Upper lobe of left lung (tissue), 6 donors: ENCODE results near the gene CANT1. TPM values are rescaled to one million over a fixed set of nuclear protein-coding genes. Genes with fewer than 3 reads are reported as not detected.
"Not testable (repeated sequence)": the region's sequence is repeated elsewhere in the genome, so short reads cannot be mapped to it uniquely, and the experiment has no call there.

Experiments
- ATAC-seq, 2 donors: fragments of 200-7000 bp; cut with Tn5 transposase; one replicate each; pipeline ENCODE4 v1.9.1; 2022; ENCODE audit warnings: mild to moderate bottlenecking in 2 of 2, moderate library complexity in 2 of 2; ENCODE audit not compliant: low FRiP score in 2 of 2
- DNase-seq, 2 donors: peaks; one replicate each; pipeline ENCODE4 v3.0.0-alpha.2; 2019 to 2020
- H3K27ac ChIP-seq, 4 donors: fragments of 200-600 bp; sonication (generic); one replicate each; pipeline ENCODE4 v1.5.1; 2016 to 2019
- H3K27me3 ChIP-seq, 4 donors: fragments of 200-600 bp; sonication (generic); one replicate each; pipeline ENCODE4 v1.5.1; 2017 to 2019
- H3K36me3 ChIP-seq, 4 donors: fragments of 200-600 bp; sonication (generic); one replicate each; pipeline ENCODE4 v1.5.1; 2016 to 2019
- H3K4me1 ChIP-seq, 4 donors: fragments of 200-600 bp; sonication (generic); one replicate each; pipeline ENCODE4 v1.5.1; 2018 to 2019
- H3K4me3 ChIP-seq, 4 donors: fragments of 200-600 bp; sonication (generic); one replicate each; pipeline ENCODE4 v1.5.1; 2017 to 2019; ENCODE audit warnings: mild to moderate bottlenecking in 2 of 4, moderate library complexity in 1 of 4
- H3K9me3 ChIP-seq, 4 donors: fragments of 200-600 bp; sonication (generic); one replicate each; pipeline ENCODE4 v1.5.1; 2018 to 2019
- EP300 ChIP-seq, 4 donors: sonication (generic); formaldehyde crosslinking; IDR thresholded peaks; one replicate each; pipeline ENCODE4 v1.5.1; 2017; ENCODE audit warnings: antibody characterized with exemption in 4 of 4, control low read depth in 2 of 4
- POLR2A ChIP-seq, 4 donors: fragments of 450-650 bp; IDR thresholded peaks; one replicate each; pipeline ENCODE4 v1.5.1; 2016 to 2017; ENCODE audit warnings: antibody characterized with exemption in 4 of 4, mild to moderate bottlenecking in 2 of 4
- POLR2AphosphoS5 ChIP-seq, 2 donors: sonication (generic); formaldehyde crosslinking; IDR thresholded peaks; one replicate each; pipeline ENCODE4 v1.5.1; 2017; ENCODE audit warnings: antibody characterized with exemption in 2 of 2
- WGBS, 2 donors: methylation state at CpG; one replicate each; pipeline ENCODE4 v1.1.5; 2017 to 2018; 5-methylcytosine and 5-hydroxymethylcytosine counted together
- total RNA-seq, 6 donors: library from RNA; depleted of rRNA in 4 of 6; stranded (reverse); fragments of >200 nt in 4 of 6; gene quantifications; one replicate each; pipeline versions ENCODE4 v1.1.0 to v1.2.1, GENCODE V29; 2016 to 2021
- TF ChIP-seq, protein P1 (sequence below), 6 experiments: fragments of 450-650 bp in 4 of 6; fragments of 200-600 bp in 2 of 6; sonication (generic) in 2 of 6; IDR thresholded peaks; one replicate each; pipeline ENCODE4 v1.5.1; 2016 to 2019; ENCODE audit warnings: antibody characterized with exemption in 6 of 6
- donor health status: DM: no; HTN: no; CAD: no; lungs with moderate emphysema.
- donor health status: DM: no; HTN: yes; CAD: no; lungs with severe emphysema.

Gene CANT1
- total RNA-seq, 6 donors from 2014 or later = 19.5 to 77.8 (median 38.6) TPM

GRCh38 chr17:79033741-79034501 is 24.4 kb upstream of the CANT1 start:
- WGBS, 2 donors = 60 to 76% methylated on average over 18 to 25 of the region's 28 CpGs
- Histone ChIP-seq H3K27ac (peak overlapping the region in 1 of 4 donors; percentile 9), H3K4me3 (no peak overlapping the region), H3K4me1 (peaks cover 11 to 25% (median 20%) of the 10 kb centered on the region in 4 donors), H3K36me3 (no peaks in the 10 kb centered on the region), H3K27me3 (no peaks in the 10 kb centered on the region), H3K9me3 (no peaks in the 10 kb centered on the region)
- peak in 1 of 2 donors; percentile 17 for TF ChIP-seq POLR2AphosphoS5 (IDR thresholded peaks at IDR 0.05)
- TF ChIP-seq, protein P1, sequence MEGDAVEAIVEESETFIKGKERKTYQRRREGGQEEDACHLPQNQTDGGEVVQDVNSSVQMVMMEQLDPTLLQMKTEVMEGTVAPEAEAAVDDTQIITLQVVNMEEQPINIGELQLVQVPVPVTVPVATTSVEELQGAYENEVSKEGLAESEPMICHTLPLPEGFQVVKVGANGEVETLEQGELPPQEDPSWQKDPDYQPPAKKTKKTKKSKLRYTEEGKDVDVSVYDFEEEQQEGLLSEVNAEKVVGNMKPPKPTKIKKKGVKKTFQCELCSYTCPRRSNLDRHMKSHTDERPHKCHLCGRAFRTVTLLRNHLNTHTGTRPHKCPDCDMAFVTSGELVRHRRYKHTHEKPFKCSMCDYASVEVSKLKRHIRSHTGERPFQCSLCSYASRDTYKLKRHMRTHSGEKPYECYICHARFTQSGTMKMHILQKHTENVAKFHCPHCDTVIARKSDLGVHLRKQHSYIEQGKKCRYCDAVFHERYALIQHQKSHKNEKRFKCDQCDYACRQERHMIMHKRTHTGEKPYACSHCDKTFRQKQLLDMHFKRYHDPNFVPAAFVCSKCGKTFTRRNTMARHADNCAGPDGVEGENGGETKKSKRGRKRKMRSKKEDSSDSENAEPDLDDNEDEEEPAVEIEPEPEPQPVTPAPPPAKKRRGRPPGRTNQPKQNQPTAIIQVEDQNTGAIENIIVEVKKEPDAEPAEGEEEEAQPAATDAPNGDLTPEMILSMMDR (IDR thresholded peaks at IDR 0.05) = no peak
- ATAC-seq (no peak), DNase-seq (peak; percentile 23 to 88)

DNA sequence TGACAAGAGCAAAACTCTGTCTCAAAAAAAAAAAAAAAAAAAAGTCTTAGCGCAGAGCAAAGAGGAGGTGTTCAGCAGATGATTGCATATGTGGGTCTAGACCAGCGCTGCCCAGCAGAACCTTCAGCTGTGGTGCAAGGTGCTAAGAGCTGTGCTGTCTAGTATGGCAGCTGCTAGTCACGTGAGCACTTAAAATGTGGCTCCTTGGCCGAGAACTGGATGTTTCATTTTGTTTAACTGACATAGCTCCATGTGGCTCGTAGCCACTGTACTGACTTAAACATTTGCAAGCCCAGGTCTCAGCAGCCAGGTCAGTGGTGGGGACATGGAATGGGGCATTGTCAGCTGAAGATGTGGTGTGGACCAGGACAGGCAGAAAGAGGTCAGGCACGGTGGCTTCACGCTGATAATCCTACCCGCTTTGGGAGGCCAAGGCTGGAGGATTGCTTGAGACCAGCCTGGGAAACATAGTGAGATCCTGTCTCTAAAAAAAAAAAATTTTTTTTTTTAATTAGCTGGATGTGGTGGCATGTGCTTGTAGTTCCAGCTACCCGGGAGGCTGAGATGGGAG is 23.6 kb upstream of the CANT1 start:
- H3K27me3 ChIP-seq = no peaks in the 10 kb centered on the region
- WGBS, 2 donors = 87 to 95% methylated on average over 9 of the region's 9 CpGs
- no peak overlapping the region for H3K4me3 ChIP-seq
- ATAC-seq (no peak), DNase-seq (no peak)
- TF ChIP-seq POLR2A (IDR thresholded peaks at IDR 0.05) (no peak), EP300 (IDR thresholded peaks at IDR 0.05) (no peak), POLR2AphosphoS5 (IDR thresholded peaks at IDR 0.05) (no peak)
- TF ChIP-seq, protein P1 (IDR thresholded peaks at IDR 0.05) = no peak
- no peaks in the 10 kb centered on the region for H3K36me3 ChIP-seq
- H3K27ac ChIP-seq = no peak overlapping the region
- H3K4me1 ChIP-seq = peaks cover 15 to 26% (median 19%) of the 10 kb centered on the region in 4 donors
- H3K9me3 ChIP-seq = no peaks in the 10 kb centered on the region

DNA sequence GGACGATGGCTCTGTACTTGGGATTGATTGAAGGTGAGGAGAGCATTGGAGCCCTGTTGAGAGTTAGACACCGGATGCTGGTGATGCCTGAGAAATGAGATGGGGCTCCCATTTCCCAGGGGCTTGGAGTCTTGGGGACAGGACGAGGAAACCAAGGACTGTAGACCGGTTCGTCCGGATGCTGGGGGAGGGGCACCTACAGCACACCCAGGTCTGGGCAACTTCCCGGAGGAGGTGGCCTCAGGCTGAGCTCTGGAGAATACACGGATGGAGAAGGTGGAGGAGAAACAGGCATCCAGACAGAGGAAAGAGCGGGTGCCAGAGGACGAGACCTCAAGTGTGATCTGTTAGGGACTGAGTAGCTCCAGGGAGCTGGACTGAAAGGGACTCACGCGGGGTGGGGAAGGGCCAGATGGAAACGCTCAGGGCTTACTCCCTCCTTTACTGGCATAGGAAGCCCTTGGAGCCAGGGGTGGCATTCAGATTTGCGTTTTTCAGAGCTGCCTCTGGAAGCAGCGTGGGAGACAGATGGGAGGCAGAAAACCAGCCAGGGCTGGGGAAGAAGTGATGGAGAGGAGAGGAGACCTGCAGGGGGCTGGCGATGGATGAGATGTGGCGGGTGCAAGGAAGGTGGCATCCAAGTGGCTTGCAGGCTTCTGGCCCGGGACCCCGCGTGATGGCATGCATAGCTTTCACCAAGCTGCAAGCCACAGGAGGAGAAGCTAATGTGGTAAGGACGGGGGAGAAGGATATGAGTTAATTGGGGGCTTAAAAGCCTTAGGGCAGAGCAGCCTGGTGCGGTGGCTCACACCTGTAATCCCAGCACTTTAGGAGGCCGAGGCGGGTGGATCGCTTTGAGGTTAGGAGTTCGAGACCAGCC is 22.7 kb upstream of the CANT1 start:
- no peak for ATAC-seq
- DNase-seq = no peak
- H3K27ac ChIP-seq = no peak overlapping the region
- H3K27me3 ChIP-seq = no peaks in the 10 kb centered on the region
- TF ChIP-seq, protein P1 (IDR thresholded peaks at IDR 0.05) = no peak
- TF ChIP-seq EP300 (IDR thresholded peaks at IDR 0.05) = no peak
- no peak for TF ChIP-seq POLR2A (IDR thresholded peaks at IDR 0.05)
- TF ChIP-seq POLR2AphosphoS5 (IDR thresholded peaks at IDR 0.05) = no peak
- H3K4me1 ChIP-seq = peaks cover 24 to 35% (median 28%) of the 10 kb centered on the region in 4 donors
- H3K4me3 ChIP-seq = no peak overlapping the region
- no peaks in the 10 kb centered on the region for H3K36me3 ChIP-seq
- WGBS, 2 donors = 86 to 87% methylated on average over 26 of the region's 26 CpGs
- no peaks in the 10 kb centered on the region for H3K9me3 ChIP-seq

DNA sequence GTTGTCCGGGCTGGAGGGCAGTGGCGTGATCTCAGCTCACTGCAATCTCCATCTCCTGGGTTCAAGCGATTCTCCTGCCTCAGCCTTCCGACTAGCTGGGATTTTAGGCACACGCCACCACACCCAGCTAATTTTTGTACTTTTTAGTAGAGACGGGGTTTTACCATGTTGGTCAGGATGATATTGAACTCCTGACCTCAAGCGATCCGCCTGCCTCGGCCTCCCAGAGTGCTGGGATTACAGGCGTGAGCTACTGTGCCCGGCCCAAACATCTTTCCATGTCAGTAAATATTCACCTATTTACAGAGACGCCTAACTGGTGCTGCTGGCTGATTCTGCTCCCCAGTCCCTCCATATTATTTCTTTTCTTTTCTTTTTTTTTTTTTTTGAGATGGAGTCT is 21.1 kb upstream of the CANT1 start:
- peaks cover 28 to 36% (median 31%) of the 10 kb centered on the region in 4 donors for H3K4me1 ChIP-seq
- not testable (repeated sequence) for H3K27ac ChIP-seq

More for the DNA sequence above, 21.1 kb upstream of the CANT1 start:
- ATAC-seq, H3K9me3 ChIP-seq, H3K4me3 ChIP-seq, DNase-seq, H3K36me3 ChIP-seq, H3K27me3 ChIP-seq: not testable (repeated sequence)
- 91 to 95% methylated on average over 12 of the region's 12 CpGs for WGBS, 2 donors
